GM12878 (cell line): ENCODE data around the gene FOXB1. TPM values are rescaled to one million over a fixed set of nuclear protein-coding genes. Genes with fewer than 3 reads are reported as not detected.

ENCODE experiments used
- ATAC-seq: fragments of 200-7000 bp; cut with Tn5 transposase; 3 replicates; pipeline ENCODE4 v1.9.1; 2020; ENCODE audit warnings: mild to moderate bottlenecking, moderate library complexity
- BruUV-seq: library from RNA; stranded (reverse); fragments of 400-500 nt; replicated peaks from 2 replicates; lab custom pipeline; 2021; lab: Mats Ljungman, UMichigan
- CTCF ChIA-PET: fragments of 300-600 bp; sonication (Branson Sonifier 250); formaldehyde crosslinking; extraction: SDS; loops from one replicate; lab custom pipeline; 2021; ENCODE audit warnings: inconsistent platforms; lab: Yijun Ruan, JAX
- POLR2A ChIA-PET: fragments of 350-600 bp; formaldehyde crosslinking; extraction: SDS; loops from one replicate; lab custom pipeline; 2021; ENCODE audit warnings: inconsistent platforms; lab: Charles Lee
- RAD21 ChIA-PET: fragments of 300-600 bp; sonication (Branson Sonifier 250); formaldehyde crosslinking; loops from one replicate; lab custom pipeline; 2023; ENCODE audit warnings: antibody characterized with exemption; ENCODE audit not compliant: unreplicated experiment; lab: Charles Lee
- SMC1A ChIA-PET: fragments of 300-600 bp; sonication (Branson Sonifier 250); formaldehyde crosslinking; loops from one replicate; lab custom pipeline; 2023; ENCODE audit not compliant: unreplicated experiment, uncharacterized antibody; lab: Charles Lee
- DNase-seq: peaks from one replicate; pipeline ENCODE4 v3.0.0-alpha.2; 2011; ENCODE audit warnings: low read depth, low spot score
- FAIRE-seq: peaks from 3 replicates; lab custom pipeline; 2011; peaks lifted over from hg19 to GRCh38; lab: Jason Lieb, UNC
- H2AFZ ChIP-seq: 2 replicates; pipeline ENCODE4 v1.6.0; 2011; ENCODE audit warnings: low read depth, low read length, control low read depth; ENCODE audit not compliant: control insufficient read depth
- H3K27ac ChIP-seq: 2 replicates; pipeline ENCODE4 v1.5.1; 2011; ENCODE audit warnings: control low read depth; ENCODE audit not compliant: control insufficient read depth, insufficient read depth
- H3K27me3 ChIP-seq, 2 experiments: replicated peaks in 1 of 2; 2 replicates each; pipeline versions ENCODE4 v1.6.0 to v1.6.1; 2011; ENCODE audit warnings: low read length in 1 of 2; ENCODE audit not compliant: control insufficient read depth in 2 of 2, insufficient read depth in 2 of 2
- H3K36me3 ChIP-seq, 2 experiments: 2 replicates each; pipeline ENCODE4 v1.5.1; 2011; ENCODE audit warnings: low read length in 1 of 2; ENCODE audit not compliant: control insufficient read depth in 2 of 2, insufficient read depth in 2 of 2
- H3K4me1 ChIP-seq: 2 replicates; pipeline ENCODE4 v1.6.1; 2011; ENCODE audit warnings: mild to moderate bottlenecking, low read length, moderate library complexity, mixed read lengths; ENCODE audit not compliant: control insufficient read depth, insufficient read depth
- H3K4me2 ChIP-seq: 2 replicates; pipeline ENCODE4 v1.6.0; 2011; ENCODE audit warnings: control low read depth; ENCODE audit not compliant: control insufficient read depth, insufficient read depth
- H3K4me3 ChIP-seq: fragments of 200-600 bp; sonication (generic); 2 replicates; pipeline ENCODE4 v1.5.1; 2016
- H3K79me2 ChIP-seq: 2 replicates; pipeline ENCODE4 v1.6.0; 2011; ENCODE audit warnings: low read length; ENCODE audit not compliant: control insufficient read depth, insufficient read depth
- H3K9ac ChIP-seq: 2 replicates; pipeline ENCODE4 v1.8.0; 2011; ENCODE audit warnings: low read length, control low read depth, mixed read lengths; ENCODE audit not compliant: control insufficient read depth, insufficient read depth
- H3K9me3 ChIP-seq: replicated peaks from 3 replicates; pipeline ENCODE4 v1.5.1; 2011; ENCODE audit warnings: mild to moderate bottlenecking, low read length; ENCODE audit not compliant: control insufficient read depth, insufficient read depth
- H4K20me1 ChIP-seq: 2 replicates; pipeline ENCODE4 v1.6.0; 2011; ENCODE audit not compliant: control insufficient read depth, insufficient read depth
- ATF7 ChIP-seq: fragments of 450-650 bp; IDR thresholded peaks from 2 replicates; pipeline ENCODE4 v1.6.1; 2016; ENCODE audit warnings: low read depth, mild to moderate bottlenecking
- BRCA1 ChIP-seq: IDR thresholded peaks from 2 replicates; pipeline ENCODE4 v1.6.1; 2011; ENCODE audit warnings: low read depth, low read length, improper control_type of control experiment
- CEBPB ChIP-seq, 2 experiments: fragments of 150-350 bp in 1 of 2; IDR thresholded peaks; 2 replicates each; pipeline ENCODE4 v1.6.1; 2012 to 2014; ENCODE audit warnings: low read depth in 2 of 2, low read length in 2 of 2, borderline replicate concordance in 1 of 2, inconsistent platforms in 1 of 2
- CHD1 ChIP-seq: IDR thresholded peaks from 2 replicates; pipeline ENCODE4 v1.6.1; 2012; ENCODE audit warnings: low read depth, low read length, improper control_type of control experiment
- CREB1 ChIP-seq: IDR thresholded peaks from 2 replicates; pipeline ENCODE4 v1.6.1; 2012; ENCODE audit warnings: low read depth, mild to moderate bottlenecking, inconsistent platforms
- DPF2 ChIP-seq: fragments of 450-650 bp; IDR thresholded peaks from 2 replicates; pipeline ENCODE4 v1.6.1; 2017; ENCODE audit warnings: mild to moderate bottlenecking
- JUNB ChIP-seq: IDR thresholded peaks from 2 replicates; pipeline ENCODE4 v1.6.1; 2016; ENCODE audit warnings: antibody characterized with exemption, mild to moderate bottlenecking
- MEF2A ChIP-seq: IDR thresholded peaks from 2 replicates; pipeline ENCODE4 v1.6.1; 2011; ENCODE audit warnings: low read depth, mild to moderate bottlenecking, low read length, moderate library complexity; ENCODE audit not compliant: insufficient read depth
- MXI1 ChIP-seq: fragments of 150-350 bp; IDR thresholded peaks from 2 replicates; pipeline ENCODE4 v1.6.1; 2011; ENCODE audit warnings: low read depth, mild to moderate bottlenecking, inconsistent platforms, low read length, improper control_type of control experiment
- NFYA ChIP-seq: IDR thresholded peaks from 2 replicates; pipeline ENCODE4 v1.6.1; 2011; ENCODE audit warnings: low read depth, mild to moderate bottlenecking, low read length, improper control_type of control experiment, borderline replicate concordance
- NR2C2 ChIP-seq: IDR thresholded peaks from 2 replicates; pipeline ENCODE4 v1.6.1; 2011; ENCODE audit warnings: borderline replicate concordance, low read depth; ENCODE audit not compliant: control insufficient read depth, insufficient read length
- RAD21 ChIP-seq: IDR thresholded peaks from 2 replicates; pipeline ENCODE4 v1.6.1; 2011; ENCODE audit warnings: mild to moderate bottlenecking, low read depth, low read length, moderate library complexity; ENCODE audit not compliant: insufficient read depth
- RBBP5 ChIP-seq: fragments of 200-600 bp; sonication (generic); conservative IDR thresholded peaks from 2 replicates; pipeline ENCODE4 v1.6.1; 2016
- SREBF2 ChIP-seq: IDR thresholded peaks from 2 replicates; pipeline ENCODE4 v1.6.1; 2012; ENCODE audit warnings: mild to moderate bottlenecking, low read length
- WRNIP1 ChIP-seq: IDR thresholded peaks from 2 replicates; pipeline ENCODE4 v1.6.1; 2011; ENCODE audit warnings: low read depth, low read length, improper control_type of control experiment, borderline replicate concordance
- ZNF622 ChIP-seq: fragments of 450-650 bp; IDR thresholded peaks from 2 replicates; pipeline ENCODE4 v1.6.1; 2017; ENCODE audit warnings: mild to moderate bottlenecking, inconsistent platforms
- WGBS: methylation state at CpG from one replicate; pipeline ENCODE4 v1.1.6; 2016; ENCODE audit warnings: low lambda C conversion rate; ENCODE audit not compliant: insufficient replicate concordance, insufficient coverage; ENCODE audit errors: missing lambda C conversion rate; 5-methylcytosine and 5-hydroxymethylcytosine counted together
- in situ Hi-C: fragments of 300-500 bp; cut with MboI; formaldehyde crosslinking; loops from 9 replicates; pipeline ENCODE4 v1.14.3; 2018; ENCODE audit warnings: mixed read lengths
- intact Hi-C: fragments of 100-400 bp; cut with micrococcal nuclease; formaldehyde crosslinking; loops from one replicate; pipeline ENCODE4 v1.14.2; 2022; ENCODE audit not compliant: unreplicated experiment
- polyA plus RNA-seq, 11 experiments: library from polyadenylated mRNA; depleted of rRNA in 4 of 11; unstranded in 6 of 11; stranded (reverse) in 5 of 11; fragments of >200 nt; fragmentation: Nextera tagmentation in 4 of 11; fragmentation: Illumina TruSeq in 1 of 11; extraction: Ambion mirVana in 4 of 11; extraction: Trizol in 1 of 11; gene quantifications; 1 replicate in 1 of 11; 2 replicates in 10 of 11; pipeline versions ENCODE4 v1.2.1 to v1.2.3, GENCODE V29; 2011 to 2016; ENCODE audit warnings: inconsistent platforms in 2 of 11, missing spikeins in 2 of 11, low read depth in 1 of 11
- total RNA-seq, 4 experiments: library from RNA; depleted of rRNA in 3 of 4; stranded (reverse); fragments of >200 nt in 3 of 4; fragmentation: Illumina TruSeq in 1 of 4; extraction: Trizol in 1 of 4; gene quantifications; 2 replicates each; pipeline versions ENCODE4 v1.2.1 to v1.2.3, GENCODE V29; 2013 to 2021
- TF ChIP-seq, protein P1 (sequence below): fragments of 450-650 bp; IDR thresholded peaks from 2 replicates; pipeline ENCODE4 v1.6.1; 2017; ENCODE audit warnings: low read depth, mild to moderate bottlenecking, moderate library complexity
- TF ChIP-seq, protein P2 (sequence below): fragments of 150-350 bp; IDR thresholded peaks from 2 replicates; pipeline ENCODE4 v1.6.1; 2016; ENCODE audit warnings: low read depth, low read length
- TF ChIP-seq, protein P3 (sequence below): fragments of 450-650 bp; IDR thresholded peaks from 2 replicates; pipeline ENCODE4 v1.6.1; 2016; ENCODE audit warnings: mild to moderate bottlenecking

Gene FOXB1
- total and polyA plus RNA-seq, 10 of the 15 experiments (the other 5 are each of a cell fraction or from before 2014, with no cell fraction given), result not detected

DNA sequence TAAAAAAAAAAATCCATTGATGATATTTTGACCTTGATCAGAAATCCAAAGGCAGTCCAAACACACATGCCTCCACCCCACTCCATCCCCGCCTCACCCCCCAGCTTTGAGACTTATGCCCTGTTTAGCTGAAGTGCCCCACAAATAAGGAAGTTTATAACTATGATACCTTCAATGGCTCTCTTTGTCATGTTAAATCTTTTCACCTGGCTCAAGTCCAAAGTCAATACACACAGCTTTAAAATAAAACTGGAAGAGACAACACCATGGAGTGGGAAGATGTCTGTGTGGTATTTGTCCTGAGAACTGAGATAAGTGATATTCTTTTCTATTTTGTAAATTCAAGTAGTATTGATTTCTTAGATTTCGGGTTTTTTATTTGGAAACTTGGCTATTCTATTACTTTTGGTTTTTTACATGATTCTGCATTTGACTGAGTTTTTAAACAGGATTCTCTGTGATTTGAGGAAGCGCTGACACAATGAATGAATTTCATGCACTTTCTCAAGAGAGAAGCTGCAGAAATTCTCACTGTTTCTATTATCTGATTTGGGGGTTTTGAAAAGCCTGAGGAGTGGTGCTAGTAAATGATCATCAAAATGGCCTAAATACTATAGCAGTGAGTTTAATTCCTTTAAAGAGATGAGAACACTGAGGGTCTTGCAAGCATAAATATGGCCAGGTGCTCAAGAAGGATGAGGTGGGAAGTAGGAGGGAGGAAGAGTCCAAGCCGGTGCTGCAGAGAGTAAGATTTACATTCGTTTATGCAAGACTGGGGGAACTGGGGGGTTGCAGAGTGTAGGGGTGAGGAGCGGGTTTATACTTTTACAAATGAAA, 5.2 kb downstream of the FOXB1 start:
- Histone ChIP-seq H4K20me1 (no peaks in the 10 kb centered on the region), H3K36me3 (no peaks in the 10 kb centered on the region), H2AFZ (no peak overlapping the region), H3K79me2 (no peaks in the 10 kb centered on the region), H3K4me2 (no peak overlapping the region), H3K9me3 (peaks cover 7% of the 10 kb centered on the region; the same call in 2 of the 3 replicates), H3K4me3 (no peak overlapping the region), H3K9ac (no peak overlapping the region), H3K27ac (no peak overlapping the region), H3K4me1 (no peaks in the 10 kb centered on the region; the same call in 1 of the 2 replicates), H3K27me3 (peaks cover 13 to 21% of the 10 kb centered on the region in 2 experiments)
- CTCF ChIA-PET, result interaction anchor here (1.4 kb wide), 1 partner anchor 13 kb away, joined by 3 read pairs; no protein-coding TSS in a partner anchor
- no peak for DNase-seq
- no peak for ATAC-seq
- POLR2A ChIA-PET, result no interaction called here
- RAD21 ChIA-PET, result no interaction called here
- TF ChIP-seq CEBPB (IDR thresholded peaks at IDR 0.05; ENCODE audit: borderline replicate concordance in 1 of 2, low read depth in 2 of 2, low read length in 2 of 2) (no peak), RAD21 (no peak), SREBF2 (no peak), ATF7 (no peak), NR2C2 (no peak), MXI1 (no peak), JUNB (no peak), RBBP5 (no peak), MEF2A (no peak), WRNIP1 (no peak), CHD1 (no peak), ZNF622 (no peak), CREB1 (no peak), DPF2 (no peak), NFYA (no peak), BRCA1 (no peak)
- TF ChIP-seq, protein P1, sequence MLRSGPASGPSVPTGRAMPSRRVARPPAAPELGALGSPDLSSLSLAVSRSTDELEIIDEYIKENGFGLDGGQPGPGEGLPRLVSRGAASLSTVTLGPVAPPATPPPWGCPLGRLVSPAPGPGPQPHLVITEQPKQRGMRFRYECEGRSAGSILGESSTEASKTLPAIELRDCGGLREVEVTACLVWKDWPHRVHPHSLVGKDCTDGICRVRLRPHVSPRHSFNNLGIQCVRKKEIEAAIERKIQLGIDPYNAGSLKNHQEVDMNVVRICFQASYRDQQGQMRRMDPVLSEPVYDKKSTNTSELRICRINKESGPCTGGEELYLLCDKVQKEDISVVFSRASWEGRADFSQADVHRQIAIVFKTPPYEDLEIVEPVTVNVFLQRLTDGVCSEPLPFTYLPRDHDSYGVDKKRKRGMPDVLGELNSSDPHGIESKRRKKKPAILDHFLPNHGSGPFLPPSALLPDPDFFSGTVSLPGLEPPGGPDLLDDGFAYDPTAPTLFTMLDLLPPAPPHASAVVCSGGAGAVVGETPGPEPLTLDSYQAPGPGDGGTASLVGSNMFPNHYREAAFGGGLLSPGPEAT, result no peak
- TF ChIP-seq, protein P2, sequence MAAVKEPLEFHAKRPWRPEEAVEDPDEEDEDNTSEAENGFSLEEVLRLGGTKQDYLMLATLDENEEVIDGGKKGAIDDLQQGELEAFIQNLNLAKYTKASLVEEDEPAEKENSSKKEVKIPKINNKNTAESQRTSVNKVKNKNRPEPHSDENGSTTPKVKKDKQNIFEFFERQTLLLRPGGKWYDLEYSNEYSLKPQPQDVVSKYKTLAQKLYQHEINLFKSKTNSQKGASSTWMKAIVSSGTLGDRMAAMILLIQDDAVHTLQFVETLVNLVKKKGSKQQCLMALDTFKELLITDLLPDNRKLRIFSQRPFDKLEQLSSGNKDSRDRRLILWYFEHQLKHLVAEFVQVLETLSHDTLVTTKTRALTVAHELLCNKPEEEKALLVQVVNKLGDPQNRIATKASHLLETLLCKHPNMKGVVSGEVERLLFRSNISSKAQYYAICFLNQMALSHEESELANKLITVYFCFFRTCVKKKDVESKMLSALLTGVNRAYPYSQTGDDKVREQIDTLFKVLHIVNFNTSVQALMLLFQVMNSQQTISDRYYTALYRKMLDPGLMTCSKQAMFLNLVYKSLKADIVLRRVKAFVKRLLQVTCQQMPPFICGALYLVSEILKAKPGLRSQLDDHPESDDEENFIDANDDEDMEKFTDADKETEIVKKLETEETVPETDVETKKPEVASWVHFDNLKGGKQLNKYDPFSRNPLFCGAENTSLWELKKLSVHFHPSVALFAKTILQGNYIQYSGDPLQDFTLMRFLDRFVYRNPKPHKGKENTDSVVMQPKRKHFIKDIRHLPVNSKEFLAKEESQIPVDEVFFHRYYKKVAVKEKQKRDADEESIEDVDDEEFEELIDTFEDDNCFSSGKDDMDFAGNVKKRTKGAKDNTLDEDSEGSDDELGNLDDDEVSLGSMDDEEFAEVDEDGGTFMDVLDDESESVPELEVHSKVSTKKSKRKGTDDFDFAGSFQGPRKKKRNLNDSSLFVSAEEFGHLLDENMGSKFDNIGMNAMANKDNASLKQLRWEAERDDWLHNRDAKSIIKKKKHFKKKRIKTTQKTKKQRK, result no peak
- TF ChIP-seq, protein P3, sequence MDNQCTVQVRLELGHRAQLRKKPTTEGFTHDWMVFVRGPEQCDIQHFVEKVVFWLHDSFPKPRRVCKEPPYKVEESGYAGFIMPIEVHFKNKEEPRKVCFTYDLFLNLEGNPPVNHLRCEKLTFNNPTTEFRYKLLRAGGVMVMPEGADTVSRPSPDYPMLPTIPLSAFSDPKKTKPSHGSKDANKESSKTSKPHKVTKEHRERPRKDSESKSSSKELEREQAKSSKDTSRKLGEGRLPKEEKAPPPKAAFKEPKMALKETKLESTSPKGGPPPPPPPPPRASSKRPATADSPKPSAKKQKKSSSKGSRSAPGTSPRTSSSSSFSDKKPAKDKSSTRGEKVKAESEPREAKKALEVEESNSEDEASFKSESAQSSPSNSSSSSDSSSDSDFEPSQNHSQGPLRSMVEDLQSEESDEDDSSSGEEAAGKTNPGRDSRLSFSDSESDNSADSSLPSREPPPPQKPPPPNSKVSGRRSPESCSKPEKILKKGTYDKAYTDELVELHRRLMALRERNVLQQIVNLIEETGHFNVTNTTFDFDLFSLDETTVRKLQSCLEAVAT, result no peak
- FAIRE-seq, result no peak
- intact Hi-C loops (no loop called here), in situ Hi-C loops (no loop called here)
- BruUV-seq, result no TSS peak
- SMC1A ChIA-PET, result no interaction called here
- WGBS, result 15% methylated on average over 6 of the region's 6 CpGs
